IPS-18a (cell line): Measurements from ENCODE around the gene RNF212.
"Not testable (repeated sequence)": the region's sequence is repeated elsewhere in the genome, so short reads cannot be mapped to it uniquely, and the experiment has no call there.

Source experiments
- H3K27ac ChIP-seq: one replicate; pipeline ENCODE4 v1.5.1; 2013; ENCODE audit warnings: low read length
- H3K27me3 ChIP-seq: one replicate; pipeline ENCODE4 v1.6.1; 2013; ENCODE audit warnings: mild to moderate bottlenecking, low read length; ENCODE audit not compliant: control insufficient read depth, insufficient read depth
- H3K36me3 ChIP-seq: one replicate; pipeline ENCODE4 v1.6.1; 2013; ENCODE audit warnings: low read depth, low read length; ENCODE audit not compliant: control insufficient read depth
- H3K4me1 ChIP-seq: one replicate; pipeline ENCODE4 v1.6.1; 2013; ENCODE audit warnings: low read depth, low read length; ENCODE audit not compliant: control insufficient read depth
- H3K4me3 ChIP-seq: one replicate; pipeline ENCODE4 v1.5.1; 2013; ENCODE audit warnings: low read length
- H3K9ac ChIP-seq: one replicate; pipeline ENCODE4 v1.6.1; 2013; ENCODE audit warnings: mild to moderate bottlenecking, low read length, moderate library complexity
- H3K9me3 ChIP-seq: one replicate; pipeline ENCODE4 v1.6.1; 2013; ENCODE audit warnings: low read depth, low read length; ENCODE audit not compliant: control insufficient read depth

Gene RNF212

DNA sequence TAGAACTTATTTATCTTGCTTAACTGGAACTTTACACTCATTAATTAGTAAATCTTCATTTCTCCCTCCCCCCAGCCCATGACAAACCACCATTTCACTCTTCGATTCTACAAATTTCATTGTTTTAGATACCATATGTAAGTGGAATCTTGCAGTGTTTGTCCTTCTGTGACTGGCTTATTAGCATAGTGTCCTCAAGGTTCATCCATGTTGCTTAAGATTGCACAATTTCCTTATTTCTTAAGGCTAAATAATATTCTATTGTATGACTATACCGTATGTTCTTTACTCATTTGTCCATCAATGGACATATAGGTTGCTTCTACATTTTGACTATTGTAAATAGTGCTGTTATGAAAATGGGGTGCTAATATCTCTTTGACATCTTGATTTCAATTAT is 24.5 kb upstream of the RNF212 start:
- no peaks in the 10 kb centered on the region for H3K27me3 ChIP-seq
- H3K36me3 ChIP-seq, result no peaks in the 10 kb centered on the region
- H3K27ac ChIP-seq, result no peak overlapping the region
- H3K9ac ChIP-seq, result no peak overlapping the region
- no peaks in the 10 kb centered on the region for H3K9me3 ChIP-seq
- H3K4me1 ChIP-seq, result no peaks in the 10 kb centered on the region
- no peak overlapping the region for H3K4me3 ChIP-seq

DNA sequence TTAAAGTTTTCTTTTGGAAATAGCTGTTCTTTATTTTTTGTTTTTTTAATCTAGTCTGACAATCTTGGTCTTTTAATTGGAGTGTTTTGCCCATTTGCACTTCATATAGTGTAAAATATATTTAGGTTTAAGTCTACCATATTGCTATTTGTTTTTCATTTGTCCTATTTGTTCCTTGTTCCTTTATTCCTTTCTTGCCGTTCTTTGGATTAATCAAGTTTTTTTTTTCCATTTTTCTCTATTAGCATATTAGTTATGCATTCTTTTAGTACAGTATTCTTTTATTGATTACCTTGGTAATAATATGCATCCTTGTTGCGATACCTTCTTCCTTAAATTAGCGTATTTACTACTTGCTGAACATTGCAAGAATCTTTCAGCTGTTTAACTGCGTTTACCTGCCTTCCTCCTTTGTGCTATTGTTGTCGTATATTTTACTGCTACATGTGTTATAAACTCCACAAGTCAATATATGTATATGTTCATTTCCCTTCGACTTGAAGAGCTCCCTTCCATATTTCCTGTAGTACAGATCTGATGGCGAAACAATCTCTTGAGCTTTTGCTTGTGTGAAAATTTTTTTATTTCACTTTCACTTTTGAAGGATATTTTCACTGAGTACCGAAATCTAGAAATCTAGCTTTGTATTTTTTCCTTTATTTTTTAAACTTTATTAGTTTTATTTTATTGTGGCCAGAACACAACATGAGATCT is 23.9 kb upstream of the RNF212 start:
- Histone ChIP-seq H3K36me3 (no peaks in the 10 kb centered on the region), H3K4me1 (no peaks in the 10 kb centered on the region), H3K27me3 (no peaks in the 10 kb centered on the region), H3K9me3 (no peaks in the 10 kb centered on the region), H3K9ac (no peak overlapping the region), H3K27ac (no peak overlapping the region), H3K4me3 (no peak overlapping the region)

DNA sequence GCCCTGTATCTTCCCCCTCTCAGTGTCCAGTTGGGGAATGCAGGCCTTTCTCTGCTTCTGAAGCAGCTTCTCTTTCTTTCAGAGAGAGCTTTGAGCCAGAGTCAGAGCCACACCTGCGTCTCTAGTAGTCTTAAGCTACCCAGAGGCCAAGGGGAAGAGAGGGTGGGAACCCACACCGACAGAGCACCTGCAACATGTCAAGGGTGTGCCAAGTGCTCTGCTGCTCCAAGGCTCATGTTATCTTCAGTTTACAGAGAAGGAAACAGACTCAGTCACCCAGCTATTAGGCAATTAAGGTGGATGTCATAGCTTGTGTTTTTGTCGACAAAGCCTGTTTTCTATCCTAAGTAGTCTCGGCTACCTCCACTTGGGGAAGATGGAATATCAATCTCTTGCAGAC is 22.7 kb upstream of the RNF212 start:
- Histone ChIP-seq H3K27ac (no peak overlapping the region), H3K9me3 (no peaks in the 10 kb centered on the region), H3K4me1 (no peaks in the 10 kb centered on the region), H3K36me3 (no peaks in the 10 kb centered on the region), H3K4me3 (no peak overlapping the region), H3K9ac (no peak overlapping the region), H3K27me3 (no peaks in the 10 kb centered on the region)

DNA sequence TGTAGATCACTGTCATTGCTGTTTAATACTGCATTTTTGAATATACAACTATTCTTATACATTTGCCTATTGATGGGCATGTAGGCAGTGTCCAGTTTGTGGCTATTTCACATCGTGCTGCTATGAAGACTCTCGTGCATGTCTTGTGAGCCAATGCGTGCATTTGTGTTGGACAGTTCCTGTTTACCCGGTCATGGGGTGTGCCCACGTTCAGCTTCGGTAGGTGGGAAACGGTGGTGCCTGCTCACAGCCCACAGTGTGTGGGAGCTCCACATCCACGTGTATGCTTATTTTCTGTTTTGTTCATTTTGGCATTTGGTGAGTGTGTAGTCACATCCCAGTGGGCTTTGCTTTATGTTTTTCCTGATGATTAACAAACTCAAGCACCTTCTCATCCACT is 19.7 kb upstream of the RNF212 start:
- Histone ChIP-seq H3K36me3 (no peaks in the 10 kb centered on the region), H3K9ac (no peak overlapping the region), H3K4me3 (no peak overlapping the region), H3K27me3 (no peaks in the 10 kb centered on the region), H3K9me3 (no peaks in the 10 kb centered on the region), H3K4me1 (no peaks in the 10 kb centered on the region), H3K27ac (no peak overlapping the region)

DNA sequence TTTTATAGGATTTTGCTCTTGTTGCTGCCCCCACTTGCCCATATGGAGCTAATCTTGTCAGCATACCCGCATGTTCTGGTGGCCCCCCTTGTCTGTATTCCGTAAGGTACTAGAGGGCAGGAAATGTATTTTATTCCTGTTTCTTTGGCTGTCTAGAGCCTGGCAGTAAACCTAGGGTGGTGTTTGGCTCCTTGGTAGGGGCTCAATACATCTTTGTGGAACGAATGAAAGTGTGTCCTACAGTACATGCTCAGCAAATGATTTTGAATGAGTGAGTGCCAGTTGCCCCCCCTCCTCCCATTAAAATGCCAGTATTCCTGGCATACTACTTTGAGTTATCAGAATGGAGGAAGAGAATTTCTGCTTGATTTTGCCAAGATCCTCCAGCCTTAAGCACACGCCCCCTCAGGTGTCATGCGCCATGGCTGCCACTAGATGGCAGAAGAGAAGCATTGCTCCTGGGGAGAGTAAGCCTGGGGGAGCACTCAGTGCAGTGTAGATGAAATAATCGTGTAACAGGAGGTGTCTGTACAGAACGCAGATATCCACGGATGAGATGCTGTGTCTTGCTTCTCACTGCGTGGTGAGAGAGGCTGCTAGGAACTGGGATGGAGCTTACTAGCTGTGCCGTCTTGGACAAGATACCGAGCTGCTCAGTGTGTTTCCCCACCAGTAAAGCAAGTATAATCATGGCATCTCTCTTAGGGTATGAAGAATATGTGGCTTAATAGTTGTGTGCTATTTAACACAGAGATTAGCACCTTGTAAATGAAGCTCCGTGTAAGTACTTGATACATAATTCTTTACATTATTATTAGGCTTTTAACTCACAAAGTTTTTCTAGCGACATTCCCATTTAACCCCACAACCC is 17.2 kb upstream of the RNF212 start:
- H3K27me3 ChIP-seq, result no peaks in the 10 kb centered on the region
- H3K9me3 ChIP-seq, result no peaks in the 10 kb centered on the region
- no peaks in the 10 kb centered on the region for H3K36me3 ChIP-seq
- H3K4me3 ChIP-seq, result no peak overlapping the region
- no peak overlapping the region for H3K27ac ChIP-seq
- no peak overlapping the region for H3K9ac ChIP-seq
- no peaks in the 10 kb centered on the region for H3K4me1 ChIP-seq

DNA sequence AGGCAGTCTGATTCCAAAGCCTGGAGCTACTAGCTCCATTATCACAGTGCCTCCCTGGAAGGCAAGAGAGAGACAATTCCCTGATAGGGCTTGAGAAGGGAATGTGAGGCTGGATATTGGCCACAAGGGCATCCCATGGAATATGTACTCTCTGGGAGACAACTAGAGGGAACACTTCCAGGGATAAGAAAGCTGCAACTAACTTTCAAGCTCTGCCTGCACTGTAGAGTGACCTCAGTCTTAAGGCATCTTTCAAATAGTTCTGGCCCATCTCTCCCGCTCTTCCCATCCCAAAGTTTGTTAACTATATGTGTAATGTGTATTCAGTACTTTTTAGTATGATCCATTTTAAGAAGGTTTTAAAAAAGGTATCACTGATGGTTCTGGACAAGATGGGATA is 13.1 kb upstream of the RNF212 start:
- Histone ChIP-seq H3K27me3 (no peaks in the 10 kb centered on the region), H3K27ac (no peak overlapping the region), H3K9me3 (no peaks in the 10 kb centered on the region), H3K36me3 (no peaks in the 10 kb centered on the region), H3K4me3 (no peak overlapping the region), H3K4me1 (no peaks in the 10 kb centered on the region), H3K9ac (no peak overlapping the region)

DNA sequence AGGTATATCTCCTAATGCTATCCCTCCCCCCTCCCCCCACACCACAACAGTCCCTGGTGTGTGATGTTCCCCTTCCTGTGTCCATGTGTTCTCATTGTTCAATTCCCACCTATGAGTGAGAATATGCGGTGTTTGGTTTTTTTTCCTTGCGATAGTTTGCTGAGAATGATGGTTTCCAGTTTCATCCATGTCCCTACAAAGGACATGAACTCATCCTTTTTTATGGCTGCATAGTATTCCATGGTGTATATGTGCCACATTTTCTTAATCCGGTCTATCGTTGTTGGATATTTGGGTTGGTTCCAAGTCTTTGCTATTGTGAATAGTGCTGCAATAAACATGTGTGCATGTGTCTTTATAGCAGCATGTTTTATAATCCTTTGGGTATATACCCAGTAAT is 12.1 kb upstream of the RNF212 start:
- not testable (repeated sequence) for H3K9ac ChIP-seq, H3K9me3 ChIP-seq, H3K36me3 ChIP-seq, H3K27me3 ChIP-seq, H3K4me3 ChIP-seq, H3K4me1 ChIP-seq, H3K27ac ChIP-seq

DNA sequence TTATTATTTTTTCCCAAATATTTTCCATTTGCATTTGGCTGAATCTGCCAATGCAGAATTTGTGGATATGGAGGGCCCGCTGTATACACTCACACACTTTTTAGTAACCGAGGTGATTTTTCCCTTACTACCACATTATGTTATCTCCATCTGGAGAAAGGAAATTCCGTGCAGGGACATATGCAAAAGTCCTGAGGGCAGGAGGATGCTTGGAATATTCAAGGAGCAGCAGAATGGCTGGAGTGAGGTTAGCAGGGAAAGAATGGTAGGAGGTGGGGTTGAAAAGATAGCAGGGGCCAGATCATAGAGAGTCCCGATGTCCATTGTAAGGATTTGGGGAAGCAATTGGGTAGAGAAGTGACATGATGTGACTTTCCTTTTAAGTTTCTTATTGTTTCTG is 11.5 kb upstream of the RNF212 start:
- H3K36me3 ChIP-seq, result no peaks in the 10 kb centered on the region
- H3K4me3 ChIP-seq, result no peak overlapping the region
- H3K9me3 ChIP-seq, result no peaks in the 10 kb centered on the region
- H3K9ac ChIP-seq, result no peak overlapping the region
- no peaks in the 10 kb centered on the region for H3K27me3 ChIP-seq
- no peaks in the 10 kb centered on the region for H3K4me1 ChIP-seq
- H3K27ac ChIP-seq, result no peak overlapping the region

DNA sequence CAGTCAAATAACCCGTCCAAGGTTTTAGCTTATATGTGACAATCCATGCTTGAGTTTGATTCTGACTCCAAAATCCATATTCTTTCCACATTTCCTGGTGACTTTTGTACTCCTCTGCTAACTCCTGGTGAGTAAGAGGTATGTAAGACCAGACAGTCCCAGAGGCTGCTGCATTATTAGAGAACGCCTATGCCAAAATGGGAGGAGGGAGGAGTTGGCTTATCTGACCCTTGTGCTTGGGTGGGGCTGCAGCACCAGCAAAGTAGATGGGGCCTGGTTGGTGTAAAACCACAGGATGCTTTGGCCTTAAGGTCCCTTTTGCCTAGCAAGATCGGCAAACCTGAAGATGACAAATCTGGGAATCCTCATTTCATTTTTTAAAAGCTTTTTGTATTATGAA is 9.1 kb upstream of the RNF212 start:
- Histone ChIP-seq H3K36me3 (no peaks in the 10 kb centered on the region), H3K4me3 (no peak overlapping the region), H3K9ac (no peak overlapping the region), H3K9me3 (no peaks in the 10 kb centered on the region), H3K4me1 (no peaks in the 10 kb centered on the region), H3K27ac (no peak overlapping the region), H3K27me3 (no peaks in the 10 kb centered on the region)

DNA sequence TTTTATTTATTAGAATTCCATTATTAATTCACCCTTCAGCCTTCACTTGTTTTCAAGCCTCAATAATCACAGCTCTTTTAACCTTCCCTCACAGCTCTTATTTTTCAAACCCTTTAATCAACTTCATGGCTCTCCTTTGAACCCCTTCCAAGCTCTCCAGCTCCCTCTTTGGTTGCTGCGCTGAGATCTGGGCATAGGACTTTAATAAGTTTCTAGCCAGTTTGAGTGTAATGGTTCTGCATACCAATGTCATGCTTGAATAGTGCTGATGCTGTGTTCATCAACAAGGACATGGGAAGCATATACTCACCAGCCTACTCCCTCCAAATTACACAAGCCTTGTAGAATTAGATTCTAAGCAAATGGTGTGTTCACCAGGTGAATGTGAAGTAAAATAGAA is 3.5 kb upstream of the RNF212 start:
- Histone ChIP-seq H3K9me3 (no peaks in the 10 kb centered on the region), H3K36me3 (no peaks in the 10 kb centered on the region), H3K27ac (no peak overlapping the region), H3K27me3 (peaks cover 31% of the 10 kb centered on the region), H3K4me1 (no peaks in the 10 kb centered on the region), H3K9ac (no peak overlapping the region), H3K4me3 (no peak overlapping the region)

DNA sequence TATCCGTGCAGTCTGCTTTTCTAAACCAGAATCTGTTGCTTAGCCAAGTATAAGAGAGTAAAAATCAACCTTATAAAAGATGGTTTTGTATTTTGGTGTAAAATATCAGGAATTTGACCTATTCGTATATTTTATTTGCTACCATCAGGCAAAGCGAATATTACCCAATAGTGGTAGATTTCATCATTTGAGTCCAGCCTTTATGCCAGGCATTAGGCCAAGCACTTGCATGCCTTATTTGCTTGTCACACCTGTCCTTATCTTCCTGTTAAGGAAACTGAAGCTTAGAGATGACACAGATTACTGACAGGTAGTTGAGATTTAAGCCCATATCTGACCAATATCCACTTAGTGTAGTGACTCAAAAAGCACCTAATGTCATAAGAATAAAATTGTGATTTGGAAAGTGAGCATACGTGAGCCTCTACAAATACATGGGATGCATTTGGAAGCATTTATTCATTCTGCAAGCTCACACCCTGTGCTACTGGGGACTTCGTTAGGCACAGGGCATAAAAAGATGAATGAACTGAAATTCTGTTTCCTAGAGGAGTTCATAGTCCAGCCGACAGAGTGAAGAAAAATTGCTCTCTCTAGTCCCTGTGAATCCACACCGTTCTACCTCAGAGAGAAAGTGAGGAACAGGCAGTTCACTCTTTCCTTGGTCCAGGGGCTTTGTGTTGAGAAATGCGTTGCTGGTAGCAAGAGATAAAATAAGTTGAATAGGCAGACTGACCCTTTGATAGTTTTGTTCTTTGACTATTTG is 2.3 kb upstream of the RNF212 start:
- no peaks in the 10 kb centered on the region for H3K4me1 ChIP-seq
- H3K9me3 ChIP-seq, result no peaks in the 10 kb centered on the region
- H3K27me3 ChIP-seq, result peaks cover 42% of the 10 kb centered on the region
- H3K36me3 ChIP-seq, result no peaks in the 10 kb centered on the region
- no peak overlapping the region for H3K9ac ChIP-seq
- H3K4me3 ChIP-seq, result no peak overlapping the region
- no peak overlapping the region for H3K27ac ChIP-seq
